Activated CD8-positive, alpha-beta T cell treated with anti-CD3 and anti-CD28 coated beads for 36 hours (primary cell): ENCODE results near the gene MAP3K7. TPM values are rescaled to one million over a fixed set of nuclear protein-coding genes. Genes with fewer than 3 reads are reported as not detected.

Experiments used
- ATAC-seq: fragments of 200-7000 bp; cut with Tn5 transposase; one replicate; pipeline ENCODE4 v1.10.0; 2021; ENCODE audit warnings: mild to moderate bottlenecking, moderate library complexity
- CTCF ChIA-PET: fragments of 350-600 bp; sonication (Branson Sonifier 250); formaldehyde crosslinking; loops from one replicate; lab custom pipeline; 2021; ENCODE audit warnings: antibody characterized with exemption; lab: Charles Lee
- POLR2A ChIA-PET: fragments of 350-600 bp; sonication (Branson Sonifier 250); formaldehyde crosslinking; loops from one replicate; lab custom pipeline; 2021; ENCODE audit warnings: antibody characterized with exemption; lab: Charles Lee
- DNase-seq: peaks from one replicate; pipeline ENCODE4 v3.0.0-alpha.2; 2020
- H3K27ac Mint-ChIP-seq: one replicate; pipeline ENCODE4 v1.8.0; 2021; ENCODE audit warnings: mild to moderate bottlenecking, mixed read lengths
- H3K27me3 Mint-ChIP-seq: one replicate; pipeline ENCODE4 v1.8.0; 2021; ENCODE audit warnings: mixed read lengths
- H3K36me3 Mint-ChIP-seq: one replicate; pipeline ENCODE4 v1.8.0; 2021; ENCODE audit warnings: low read depth, mixed read lengths
- H3K4me1 Mint-ChIP-seq: one replicate; pipeline ENCODE4 v1.8.0; 2021; ENCODE audit warnings: low read depth, mixed read lengths
- H3K4me3 Mint-ChIP-seq: one replicate; pipeline ENCODE4 v1.8.0; 2021; ENCODE audit warnings: mild to moderate bottlenecking, moderate library complexity, mixed read lengths
- H3K9me3 Mint-ChIP-seq: one replicate; pipeline ENCODE4 v1.8.0; 2021; ENCODE audit warnings: mixed read lengths
- CTCF ChIP-seq: fragments of 200-600 bp; IDR thresholded peaks from one replicate; pipeline ENCODE4 v1.8.0; 2022; ENCODE audit warnings: antibody characterized with exemption, mild to moderate bottlenecking
- intact Hi-C: fragments of 100-400 bp; cut with micrococcal nuclease; formaldehyde crosslinking; loops from one replicate; pipeline ENCODE4 v1.10.0; 2022
- total RNA-seq, 2 experiments: library from RNA; stranded (reverse); gene quantifications; one replicate each; pipeline ENCODE4 v1.2.3, GENCODE V29; 2021

MAP3K7 gene
- total RNA-seq, 2 experiments from 2014 or later = 22.1 to 22.8 TPM

- POLR2A ChIA-PET = no interaction called here
- no peaks in the 10 kb centered on the region for H3K27me3 Mint-ChIP-seq
- CTCF ChIA-PET = interaction anchor here (0.7 kb wide), 1 partner anchor 9 kb away, joined by 3 read pairs; no protein-coding TSS in a partner anchor
- peaks cover 15% of the 10 kb centered on the region for H3K36me3 Mint-ChIP-seq
- intact Hi-C loops = no loop called here
- no peaks in the 10 kb centered on the region for H3K9me3 Mint-ChIP-seq
- no peak overlapping the region for H3K4me3 Mint-ChIP-seq
- peaks cover 12% of the 10 kb centered on the region for H3K4me1 Mint-ChIP-seq
- no peak overlapping the region for H3K27ac Mint-ChIP-seq
- no peak for ATAC-seq
- no peak for DNase-seq
- TF ChIP-seq CTCF = no peak
Observed at GRCh38 chr6:90536520-90536919, 50.4 kb downstream of the MAP3K7 start.

GRCh38 chr6:90534337-90535025 is 52.4 kb downstream of the MAP3K7 start:
- no peaks in the 10 kb centered on the region for H3K27me3 Mint-ChIP-seq
- intact Hi-C loops = no loop called here
- DNase-seq (no peak), ATAC-seq (no peak)
- H3K27ac Mint-ChIP-seq = no peak overlapping the region
- ChIA-PET POLR2A (no interaction called here), CTCF (no interaction called here)
- H3K4me3 Mint-ChIP-seq = no peak overlapping the region
- peaks cover 12% of the 10 kb centered on the region for H3K4me1 Mint-ChIP-seq
- H3K36me3 Mint-ChIP-seq = peaks cover 17% of the 10 kb centered on the region
- no peak for TF ChIP-seq CTCF
- no peaks in the 10 kb centered on the region for H3K9me3 Mint-ChIP-seq

GRCh38 chr6:90533615-90534336 is 53.1 kb downstream of the MAP3K7 start:
- DNase-seq (peak; percentile 2), ATAC-seq (peak; percentile 37)
- Mint-ChIP-seq H3K9me3 (no peaks in the 10 kb centered on the region), H3K27ac (peak overlapping the region; percentile 64), H3K4me1 (peaks cover 14% of the 10 kb centered on the region), H3K36me3 (peaks cover 17% of the 10 kb centered on the region), H3K4me3 (no peak overlapping the region), H3K27me3 (no peaks in the 10 kb centered on the region)
- TF ChIP-seq CTCF = no peak
- ChIA-PET POLR2A (no interaction called here), CTCF (interaction anchor here (1.0 kb wide), 1 partner anchor 55 kb away, joined by 3 read pairs; no protein-coding TSS in a partner anchor)
- intact Hi-C loops = no loop called here

GRCh38 chr6:90530882-90531281 is 56.0 kb downstream of the MAP3K7 start:
- ChIA-PET POLR2A (no interaction called here), CTCF (no interaction called here)
- Mint-ChIP-seq H3K27me3 (no peaks in the 10 kb centered on the region), H3K27ac (no peak overlapping the region), H3K4me1 (peaks cover 14% of the 10 kb centered on the region), H3K36me3 (peaks cover 15% of the 10 kb centered on the region), H3K9me3 (no peaks in the 10 kb centered on the region), H3K4me3 (no peak overlapping the region)
- no peak for TF ChIP-seq CTCF
- ATAC-seq (no peak), DNase-seq (no peak)
- intact Hi-C loops = no loop called here

GRCh38 chr6:90525421-90525820 is 61.5 kb downstream of the MAP3K7 start:
- H3K36me3 Mint-ChIP-seq = peaks cover 10% of the 10 kb centered on the region
- ChIA-PET POLR2A (no interaction called here), CTCF (no interaction called here)
- H3K4me3 Mint-ChIP-seq = no peak overlapping the region
- no peak for DNase-seq
- no peak for ATAC-seq
- intact Hi-C loops = no loop called here
- no peaks in the 10 kb centered on the region for H3K27me3 Mint-ChIP-seq
- no peak overlapping the region for H3K27ac Mint-ChIP-seq
- peaks cover 2% of the 10 kb centered on the region for H3K4me1 Mint-ChIP-seq
- no peaks in the 10 kb centered on the region for H3K9me3 Mint-ChIP-seq
- no peak for TF ChIP-seq CTCF
